GM19324 (cell line): ENCODE results near the gene ACP7.
A peak's percentile ranks its signal among the peaks of the same experiment; 100 is the strongest.
"Not testable (repeated sequence)": the region's sequence is repeated elsewhere in the genome, so short reads cannot be mapped to it uniquely, and the experiment has no call there.

Experiments used
- ATAC-seq: cut with Tn5 transposase; IDR thresholded peaks from one replicate; pipeline ENCODE4 v1.9.1; 2021; ENCODE audit warnings: mild to moderate bottlenecking, moderate library complexity; ENCODE audit not compliant: unreplicated experiment, low FRiP score

The ACP7 gene

DNA sequence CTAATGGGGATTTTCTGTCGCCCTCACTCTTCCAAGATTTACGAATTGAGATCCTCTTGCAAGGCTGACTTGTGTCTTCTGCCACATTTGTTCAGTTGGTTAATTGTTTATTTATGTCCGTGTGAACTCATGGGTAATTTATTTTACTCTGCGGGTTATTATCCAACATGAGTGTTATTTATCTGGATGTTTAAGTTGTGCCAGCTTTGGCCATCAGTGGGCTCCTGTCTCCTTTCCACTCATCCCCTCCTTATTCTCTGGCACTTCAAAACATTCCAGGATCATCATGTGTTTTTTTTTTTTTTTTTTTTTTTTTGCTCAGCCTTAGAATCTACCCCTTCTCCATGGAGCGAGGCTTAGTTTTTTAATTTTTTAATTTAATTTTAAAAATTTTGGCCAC, 19.0 kb downstream of the ACP7 start:
- no peak for ATAC-seq

DNA sequence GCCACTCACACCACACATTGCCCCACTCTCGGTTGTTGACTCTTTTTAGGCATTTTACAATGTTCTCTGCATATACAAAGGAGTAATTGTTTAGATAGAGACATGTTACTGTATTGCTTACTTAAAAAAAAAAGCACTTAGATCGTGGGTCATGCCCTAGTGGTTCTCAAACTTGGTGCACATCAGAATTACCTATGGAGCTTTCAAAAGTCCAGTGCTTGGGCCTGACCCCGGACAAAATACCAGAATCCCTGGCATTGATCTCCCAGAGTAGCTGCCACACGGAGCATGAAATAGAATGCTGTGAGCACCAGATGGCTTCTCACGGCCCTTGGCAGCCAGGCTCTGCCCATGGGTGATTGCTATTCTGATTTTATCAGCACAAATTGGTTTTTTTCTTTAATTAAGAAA, 20.0 kb downstream of the ACP7 start:
- no peak for ATAC-seq

- no peak for ATAC-seq
These were observed 22.0 kb downstream of the ACP7 start for GRCh38 chr19:39106194-39106593.

- no peak for ATAC-seq
These were observed 25.5 kb downstream of the ACP7 start for GRCh38 chr19:39109641-39110040.

DNA sequence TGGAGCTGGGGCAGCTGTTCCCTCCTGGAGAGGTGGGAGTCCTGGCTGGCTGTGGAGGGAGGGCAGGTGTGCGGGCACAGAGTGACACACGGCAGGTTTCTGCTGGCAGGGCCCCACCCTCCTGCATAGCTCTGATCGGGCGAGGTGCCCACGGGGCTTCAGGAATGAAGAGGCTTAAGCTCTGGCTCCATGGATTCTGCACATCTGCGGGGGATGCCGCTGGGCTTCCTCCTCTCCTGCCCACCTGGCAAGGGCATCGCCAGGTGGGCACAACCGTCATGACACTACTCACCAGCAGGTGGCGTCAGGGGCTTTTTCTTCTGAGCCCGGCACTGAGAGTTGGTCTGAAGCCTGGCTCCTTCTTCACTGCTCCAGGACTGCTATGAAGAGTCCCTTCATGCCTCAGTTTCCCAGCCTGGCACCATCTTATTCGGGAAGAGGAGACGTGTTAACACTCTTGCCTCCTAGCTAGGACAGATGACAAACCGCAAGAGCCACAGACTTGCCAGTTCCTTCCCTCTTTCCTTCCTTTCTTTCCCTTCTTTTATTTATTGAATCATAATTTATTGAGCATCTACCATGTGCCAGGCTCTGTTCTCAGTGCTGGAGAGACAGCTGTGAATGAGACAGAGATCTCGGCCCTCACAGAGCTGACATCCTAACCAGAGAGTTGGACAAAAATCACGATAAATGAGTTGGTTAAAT, 26.2 kb downstream of the ACP7 start:
- no peak for ATAC-seq

GRCh38 chr19:39111593-39112199, 27.5 kb downstream of the ACP7 start:
- ATAC-seq = no peak

- no peak for ATAC-seq
These were observed 28.2 kb downstream of the ACP7 start for GRCh38 chr19:39112338-39112890.

GRCh38 chr19:39113199-39113598, 29.0 kb downstream of the ACP7 start:
- no peak for ATAC-seq

DNA sequence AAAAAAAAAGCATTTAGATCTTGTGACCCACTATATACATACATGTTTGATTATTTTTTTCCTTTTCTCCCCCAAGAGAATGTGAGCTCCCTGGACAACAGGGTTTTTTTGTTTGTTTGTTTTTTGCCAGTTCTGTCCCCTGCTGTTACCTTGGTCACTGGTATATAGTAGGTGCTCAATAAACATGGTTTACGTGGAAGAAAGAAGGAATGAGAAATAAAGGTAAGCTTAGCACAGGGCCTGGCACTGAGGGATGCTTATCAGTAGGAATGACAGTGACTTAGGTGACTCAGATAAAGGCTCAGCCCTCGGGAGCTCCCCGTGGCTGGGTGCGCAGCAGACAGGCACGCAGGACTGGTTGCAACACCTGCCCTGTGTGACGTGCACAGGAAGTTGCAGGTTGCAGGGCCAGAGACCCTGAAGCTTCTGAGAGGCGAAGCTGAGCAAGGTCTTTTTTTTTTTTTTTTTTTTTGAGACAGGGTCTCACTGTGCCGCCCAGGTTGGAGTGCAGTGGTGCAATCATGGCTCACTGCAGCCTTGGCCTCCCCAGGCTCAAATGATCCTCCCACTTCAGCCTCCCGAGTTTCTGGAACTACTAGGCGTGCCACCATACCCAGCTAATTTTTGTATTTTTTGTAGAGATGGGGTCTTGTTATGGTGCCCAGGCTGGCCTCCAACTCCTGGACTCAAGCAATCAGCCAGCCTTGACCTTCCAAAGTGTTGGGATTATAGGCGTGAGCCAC, 31.1 kb downstream of the ACP7 start:
- ATAC-seq = no peak

- not testable (repeated sequence) for ATAC-seq
These were observed 32.9 kb downstream of the ACP7 start for GRCh38 chr19:39117023-39117422.

DNA sequence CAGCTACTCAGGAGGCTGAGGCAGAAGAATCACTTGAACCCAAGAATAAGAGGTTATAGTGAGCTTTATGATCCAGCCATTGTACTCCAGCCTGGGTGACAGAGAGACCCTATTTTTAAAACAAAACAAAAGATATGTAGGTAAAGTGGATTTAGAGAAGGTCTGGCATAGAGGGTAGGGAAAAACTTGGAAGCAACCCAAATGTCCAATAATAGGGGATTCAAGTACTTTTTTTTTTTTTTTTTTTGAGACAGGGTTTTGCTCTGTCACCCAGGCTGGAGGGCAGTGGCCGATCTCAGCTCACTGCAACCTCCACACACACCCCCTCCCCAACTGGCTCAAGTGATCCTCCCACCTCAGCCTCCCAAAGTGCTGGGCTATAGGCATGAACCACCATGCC, 35.7 kb downstream of the ACP7 start:
- ATAC-seq = no peak

- no peak for ATAC-seq
These were observed 39.0 kb downstream of the ACP7 start for GRCh38 chr19:39122934-39123731.

GRCh38 chr19:39124136-39124764, 40.1 kb downstream of the ACP7 start:
- ATAC-seq = no peak

- ATAC-seq = no peak
These were observed 41.0 kb downstream of the ACP7 start for GRCh38 chr19:39125199-39125553.

DNA sequence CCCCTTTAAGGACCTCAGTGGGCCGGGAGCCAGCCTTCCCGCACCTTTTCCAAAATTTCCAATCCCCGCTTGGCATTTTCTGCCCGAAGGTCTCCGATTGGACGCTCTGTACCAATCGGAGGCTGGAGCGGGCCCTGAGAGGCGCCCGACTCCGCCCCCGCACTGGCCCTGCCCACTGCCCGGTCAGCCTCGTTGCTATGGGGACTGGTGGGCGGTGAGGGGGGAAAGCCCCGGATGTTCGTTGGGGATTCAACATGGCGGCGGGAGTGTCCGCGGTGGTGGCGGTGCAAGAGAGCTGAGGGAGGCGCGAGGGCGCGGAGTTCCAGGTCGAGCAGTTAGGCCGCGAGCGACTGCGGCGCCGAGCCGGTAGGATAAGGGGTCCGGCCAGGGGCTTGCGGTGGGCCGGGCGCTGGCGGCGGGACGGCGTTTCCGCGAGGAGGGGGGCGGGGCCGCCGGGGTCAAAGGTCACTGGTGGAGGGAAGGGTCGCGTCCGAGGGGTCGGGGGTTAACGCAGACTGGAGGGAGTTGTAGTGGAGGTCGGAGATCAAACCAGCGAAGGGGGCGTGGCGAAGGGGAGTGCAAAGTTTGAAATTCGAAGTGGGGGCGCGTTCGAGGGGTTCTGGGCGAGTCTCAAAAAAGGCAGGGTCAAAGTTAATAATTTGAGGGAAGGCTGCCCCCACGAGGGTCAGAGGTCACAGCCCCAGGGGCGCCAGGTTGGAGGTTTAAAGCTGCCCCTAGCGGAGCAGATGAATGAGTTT, 41.6 kb downstream of the ACP7 start, which contains the start of gene PAK4:
PAK4 (plus strand) TSS at position 233 of the 758 bp plus-strand sequence. CDS start 43,768 bp downstream, outside the sequence.
- peak; percentile 97 for ATAC-seq

- no peak for ATAC-seq
These were observed 42.4 kb downstream of the ACP7 start for GRCh38 chr19:39126312-39127187.

GRCh38 chr19:39127812-39128515, 43.8 kb downstream of the ACP7 start:
- no peak for ATAC-seq
